Mesenteric fat pad (tissue), 1 donor: Measurements from ENCODE around the gene ARHGDIG. TPM values are rescaled to one million over a fixed set of nuclear protein-coding genes. Genes with fewer than 3 reads are reported as not detected.
"Not testable (repeated sequence)": the region's sequence is repeated elsewhere in the genome, so short reads cannot be mapped to it uniquely, and the experiment has no call there.

Experiments used
- DNase-seq: peaks from one replicate; pipeline ENCODE4 v3.0.0-alpha.2; 2020; ENCODE audit warnings: low spot score
- total RNA-seq: library from RNA; stranded (reverse); fragmentation: NEBNext Ultra II Directional; extraction: Animal tissue kit (Norgen Biotek cat#: 25700); gene quantifications from one replicate; pipeline ENCODE4 v1.2.1, GENCODE V29; 2021
- donor health status: DM: yes; HTN: yes; CAD: no.

The ARHGDIG gene
- total RNA-seq, 1 donor from 2014 or later, result 8.6 TPM

DNA sequence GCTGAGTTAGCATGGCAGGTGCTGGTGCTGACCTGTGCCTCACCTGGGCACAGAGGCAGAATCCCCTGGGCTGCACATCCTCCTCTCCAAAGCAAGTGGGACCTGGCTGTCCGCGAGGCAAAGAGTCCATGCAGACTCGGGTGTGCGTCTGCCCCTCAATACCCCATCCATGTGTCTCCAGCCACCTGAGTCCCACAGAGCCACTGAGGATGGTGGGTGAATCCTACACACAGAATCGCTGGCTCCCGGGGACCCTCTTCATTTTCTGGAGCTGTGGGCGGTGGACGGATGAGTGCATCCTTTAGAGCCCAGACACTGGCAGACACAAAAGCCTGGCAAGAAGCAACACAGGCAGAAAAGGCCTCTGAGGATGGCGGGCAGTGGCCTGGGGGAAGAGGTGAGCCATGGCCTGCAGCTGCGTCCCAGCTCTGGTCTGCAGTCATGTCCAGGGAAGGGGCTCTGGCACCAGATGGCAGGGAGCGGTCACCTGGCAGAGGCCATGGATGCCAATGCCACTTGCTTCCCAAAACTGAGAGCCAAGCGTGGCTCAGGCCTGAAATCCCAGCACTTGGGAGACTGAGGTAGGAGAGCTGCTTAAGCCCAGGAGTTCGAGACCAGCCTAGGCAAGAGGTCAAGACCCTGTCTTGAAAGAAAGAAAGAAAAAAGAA, 42.2 kb downstream of the ARHGDIG start:
- no peak for DNase-seq

DNA sequence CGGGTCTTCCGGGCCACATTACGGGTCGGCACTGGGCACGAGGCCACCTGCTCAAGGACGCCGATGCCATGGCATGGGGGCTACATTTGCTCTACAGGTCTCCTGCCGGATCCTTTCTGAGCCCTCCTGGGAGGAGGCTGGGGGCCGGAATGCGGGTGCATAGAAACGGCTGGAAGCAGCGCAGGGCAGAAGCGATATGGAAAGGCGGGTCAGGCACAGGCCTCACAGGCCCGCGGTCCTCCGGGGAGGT, 43.7 kb downstream of the ARHGDIG start:
- DNase-seq, result no peak

DNA sequence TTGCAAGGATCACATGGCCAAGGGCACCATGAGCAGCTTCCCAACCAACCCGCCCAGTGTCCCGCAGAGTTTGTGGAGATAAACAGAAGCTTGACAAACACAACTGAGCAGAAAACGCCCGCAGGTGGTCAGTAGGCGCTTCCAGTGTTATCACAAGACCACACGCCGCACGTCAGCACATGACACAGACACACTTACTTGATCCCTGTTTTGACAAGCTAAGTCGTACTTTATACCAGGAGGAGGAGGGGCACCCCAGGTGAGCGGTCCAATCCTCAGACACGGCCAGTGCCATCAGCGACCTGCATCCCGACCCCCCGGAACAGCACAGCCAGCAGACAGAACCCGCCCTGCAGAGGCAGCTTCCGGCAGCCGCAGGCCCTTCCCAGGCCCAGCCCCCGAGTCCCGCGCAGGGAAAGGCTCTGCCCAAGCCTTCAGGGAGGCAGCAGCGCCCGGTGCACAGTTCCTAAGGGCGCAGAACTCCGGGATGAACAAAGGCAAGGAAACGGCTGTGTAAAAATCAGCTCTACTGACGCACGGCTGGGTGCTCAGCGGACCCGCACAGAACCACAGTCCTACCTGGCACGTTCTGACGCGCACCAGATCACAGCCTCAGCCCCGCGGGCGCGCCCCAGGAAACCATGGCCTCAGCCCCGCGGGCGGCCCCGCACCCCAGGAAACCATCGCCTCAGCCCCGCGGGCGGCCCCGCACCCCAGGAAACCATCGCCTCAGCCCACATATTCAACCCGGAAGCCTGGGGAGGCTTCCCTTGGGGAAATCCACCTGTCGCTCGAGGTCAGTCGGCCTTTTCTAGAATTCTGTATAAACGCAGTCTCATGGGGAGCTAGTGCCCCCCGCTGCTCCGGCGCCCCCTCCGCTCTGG, 44.3 kb downstream of the ARHGDIG start:
- DNase-seq, result no peak

DNA sequence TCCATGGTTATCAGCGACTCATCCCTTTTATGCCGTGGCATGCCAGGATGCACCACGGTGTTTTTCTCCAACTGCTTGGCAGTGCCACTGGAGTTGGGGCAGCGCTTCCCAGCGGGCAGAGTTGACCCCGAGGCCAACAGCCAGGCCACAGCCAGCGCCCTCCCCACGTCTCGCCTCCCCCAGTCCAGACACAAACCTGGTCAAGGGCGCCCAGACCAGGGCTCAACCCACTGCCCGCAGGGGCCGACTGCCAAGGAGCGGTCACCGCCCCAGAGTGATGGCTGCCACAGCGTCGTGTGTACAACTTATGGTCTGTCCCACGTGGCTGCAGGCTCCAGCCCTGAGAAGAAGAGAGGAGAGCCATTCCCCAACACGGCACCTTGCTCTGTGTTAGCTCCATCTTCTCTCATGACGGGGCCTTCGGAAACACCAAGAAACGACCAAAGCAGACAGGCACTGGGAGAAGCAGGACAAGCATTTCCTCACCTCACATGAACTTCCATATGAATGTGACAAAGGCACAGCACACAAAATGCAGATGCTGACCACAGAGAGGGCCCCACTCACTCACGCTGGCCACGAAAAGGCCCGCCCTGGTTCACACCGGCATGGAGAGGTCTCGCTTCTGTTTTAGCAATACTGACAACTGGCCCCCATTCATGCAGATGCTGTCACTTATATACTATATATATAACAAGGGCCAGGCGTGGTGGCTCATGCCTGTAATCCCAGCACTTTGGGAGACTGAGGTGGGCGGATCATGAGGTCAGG, 45.2 kb downstream of the ARHGDIG start:
- no peak for DNase-seq

DNA sequence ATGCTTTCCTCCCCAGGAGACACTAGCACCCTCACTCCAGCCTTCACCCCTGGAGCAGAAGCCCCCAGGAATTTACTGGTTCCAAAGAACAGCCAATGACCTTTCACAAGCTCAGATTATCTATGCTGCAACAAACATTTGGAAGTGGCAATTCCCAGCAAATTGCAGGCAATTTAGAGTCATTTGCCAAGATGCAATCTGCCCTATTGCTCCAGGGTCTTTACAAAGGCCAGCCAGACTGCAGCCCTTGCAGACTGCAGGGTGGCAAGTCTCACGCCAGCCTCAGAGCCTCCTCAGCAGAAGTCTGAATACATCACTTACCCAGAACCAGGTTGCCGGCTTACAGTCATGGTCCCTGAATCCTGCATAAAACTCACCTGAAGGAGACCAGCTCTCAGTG, 50.4 kb downstream of the ARHGDIG start:
- no peak for DNase-seq

DNA sequence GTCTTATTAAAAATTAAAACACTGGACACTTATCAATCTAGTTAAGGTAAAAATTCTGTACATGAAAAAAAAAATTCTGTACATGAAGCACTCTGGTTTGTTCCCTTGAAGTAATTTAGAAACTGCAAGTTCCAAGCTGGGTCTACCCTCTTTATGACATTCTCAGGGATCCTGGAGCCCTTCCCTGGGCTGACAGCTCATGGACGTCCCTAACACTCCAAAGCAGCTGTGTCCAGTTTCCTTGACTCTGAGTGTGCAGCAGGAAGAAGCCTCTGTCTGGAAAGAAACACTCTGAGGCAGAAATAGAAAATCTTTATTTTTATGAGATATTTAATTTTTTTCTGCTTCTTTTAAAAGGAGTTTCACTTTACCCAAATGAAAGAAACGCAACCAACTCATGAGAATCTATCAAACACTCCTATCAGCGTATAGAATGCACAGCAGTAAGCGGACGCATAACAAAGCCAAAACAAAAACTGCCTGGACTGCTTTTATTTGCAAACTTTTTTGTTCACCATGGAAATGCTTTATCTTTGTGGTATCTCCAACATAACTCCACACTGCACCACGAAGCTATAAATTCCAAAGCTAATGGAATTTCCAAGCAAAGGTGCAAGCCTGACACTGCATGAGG, 50.9 kb downstream of the ARHGDIG start:
- DNase-seq, result not testable (repeated sequence)

Other genes starting within 250 kb of the ARHGDIG start
- gene POLR3K, start 227.0 kb upstream of the ARHGDIG start, total RNA-seq, result 11.5 TPM
- gene SNRNP25, start 226.8 kb upstream of the ARHGDIG start, total RNA-seq, result 23.0 TPM
- gene RHBDF1, start 208.0 kb upstream of the ARHGDIG start, total RNA-seq, result 30.0 TPM
- gene MPG, start 202.4 kb upstream of the ARHGDIG start, total RNA-seq, result 44.4 TPM
- gene NPRL3, start 141.9 kb upstream of the ARHGDIG start, total RNA-seq, result 22.5 TPM
- gene HBZ, start 127.9 kb upstream of the ARHGDIG start, total RNA-seq, result not detected
- not detected for gene HBM, start 114.6 kb upstream of the ARHGDIG start, total RNA-seq
- 248 TPM for gene HBA2, start 107.7 kb upstream of the ARHGDIG start, total RNA-seq
- 275 TPM for gene HBA1, start 103.9 kb upstream of the ARHGDIG start, total RNA-seq
- gene HBQ1, start 100.1 kb upstream of the ARHGDIG start, total RNA-seq, result not detected
- 56.7 TPM for gene LUC7L, start 51.1 kb upstream of the ARHGDIG start, total RNA-seq
- gene FAM234A, start 45.8 kb upstream of the ARHGDIG start, total RNA-seq, result 90.6 TPM
- 21.4 TPM for gene RGS11, start 4.6 kb upstream of the ARHGDIG start, total RNA-seq
- gene PDIA2, start 2.6 kb downstream of the ARHGDIG start, total RNA-seq, result 2.2 TPM
- 19.4 TPM for gene AXIN1, start 72.1 kb downstream of the ARHGDIG start, total RNA-seq
- 40.1 TPM for gene MRPL28, start 89.9 kb downstream of the ARHGDIG start, total RNA-seq
- gene PGAP6, start 101.4 kb downstream of the ARHGDIG start, total RNA-seq, result 39.0 TPM
- 139 TPM for gene NME4, start 116.6 kb downstream of the ARHGDIG start, total RNA-seq
- gene DECR2, start 121.3 kb downstream of the ARHGDIG start, total RNA-seq, result 21.8 TPM
- gene RAB11FIP3, start 145.1 kb downstream of the ARHGDIG start, total RNA-seq, result 35.2 TPM
- gene CAPN15, start 247.1 kb downstream of the ARHGDIG start, total RNA-seq, result 49.2 TPM